DOHH2 (cell line): ENCODE results near the gene ARF1.

ENCODE experiments used
- H3F3A ChIP-seq: fragments of 200-600 bp; sonication (generic), shearing (Covaris generic); 2 replicates; pipeline ENCODE4 v1.6.0; 2016; ENCODE audit warnings: antibody characterized with exemption, mild to moderate bottlenecking; ENCODE audit not compliant: control insufficient read depth, insufficient read depth
- H3K27ac ChIP-seq: fragments of 200-600 bp; sonication (generic); 2 replicates; pipeline ENCODE4 v1.5.1; 2014; ENCODE audit warnings: low read depth, mild to moderate bottlenecking, low read length, moderate library complexity
- H3K27me3 ChIP-seq: fragments of 200-600 bp; sonication (generic); 2 replicates; pipeline ENCODE4 v1.6.1; 2014; ENCODE audit warnings: mild to moderate bottlenecking, low read length, mixed read lengths; ENCODE audit not compliant: control insufficient read depth
- H3K36me3 ChIP-seq: fragments of 200-600 bp; sonication (generic); 2 replicates; pipeline ENCODE4 v1.6.1; 2014; ENCODE audit warnings: mild to moderate bottlenecking, low read length, moderate library complexity, mixed read lengths; ENCODE audit not compliant: control insufficient read depth
- H3K4me1 ChIP-seq: fragments of 200-600 bp; sonication (generic); 2 replicates; pipeline ENCODE4 v1.6.1; 2014; ENCODE audit warnings: mild to moderate bottlenecking, low read length, mixed read lengths; ENCODE audit not compliant: control insufficient read depth
- H3K4me2 ChIP-seq: fragments of 200-600 bp; sonication (generic); 2 replicates; pipeline ENCODE4 v1.6.0; 2014; ENCODE audit warnings: mild to moderate bottlenecking, low read length, moderate library complexity
- H3K4me3 ChIP-seq: fragments of 200-600 bp; sonication (generic); 2 replicates; pipeline ENCODE4 v1.5.1; 2014; ENCODE audit warnings: mild to moderate bottlenecking, low read length, mixed read lengths
- H3K79me2 ChIP-seq: fragments of 200-600 bp; sonication (generic); 2 replicates; pipeline ENCODE4 v1.6.1; 2014; ENCODE audit warnings: mild to moderate bottlenecking, low read length, mixed read lengths; ENCODE audit not compliant: control insufficient read depth
- H3K9me2 ChIP-seq: fragments of 200-600 bp; sonication (generic); replicated peaks from 2 replicates; pipeline ENCODE4 v1.6.1; 2014; ENCODE audit warnings: mild to moderate bottlenecking, low read length, mixed read lengths; ENCODE audit not compliant: control insufficient read depth
- H3K9me3 ChIP-seq: fragments of 200-600 bp; sonication (generic); 2 replicates; pipeline ENCODE4 v1.6.1; 2014; ENCODE audit warnings: antibody characterized with exemption, low read length, mixed read lengths; ENCODE audit not compliant: control insufficient read depth, insufficient read depth
- H4K20me1 ChIP-seq: fragments of 200-600 bp; sonication (generic); 2 replicates; pipeline ENCODE4 v1.6.0; 2014; ENCODE audit warnings: low read depth, mild to moderate bottlenecking, antibody characterized with exemption, low read length, moderate library complexity; ENCODE audit not compliant: control insufficient read depth, insufficient read depth
- CTCF ChIP-seq: fragments of 200-600 bp; sonication (generic); IDR thresholded peaks from one replicate; pipeline ENCODE4 v1.5.1; 2014; ENCODE audit warnings: antibody characterized with exemption, mild to moderate bottlenecking, low read depth, low read length; ENCODE audit not compliant: poor library complexity, severe bottlenecking
- EZH2phosphoT487 ChIP-seq: fragments of 200-600 bp; sonication (generic); IDR thresholded peaks from 2 replicates; pipeline ENCODE4 v1.6.1; 2017; ENCODE audit warnings: borderline replicate concordance, mild to moderate bottlenecking, antibody characterized with exemption, low read length, moderate library complexity, mixed read lengths

Gene ARF1

GRCh38 chr1:228070851-228071250, 11.7 kb upstream of the ARF1 start:
- 0 out of 2 replicates have a peak, but pooled peaks cover 3% of the 10 kb centered on the region for H3K4me1 ChIP-seq
- H3F3A ChIP-seq: no peaks in the 10 kb centered on the region; the same call in 1 of the 2 replicates
- H4K20me1 ChIP-seq: peaks cover 12% of the 10 kb centered on the region; the same call in 1 of the 2 replicates
- no peaks in the 10 kb centered on the region for H3K9me3 ChIP-seq
- H3K79me2 ChIP-seq: no peaks in the 10 kb centered on the region
- H3K27ac ChIP-seq: no peak overlapping the region
- no peaks in the 10 kb centered on the region for H3K9me2 ChIP-seq
- no peaks in the 10 kb centered on the region for H3K36me3 ChIP-seq
- H3K4me2 ChIP-seq: no peak overlapping the region
- no peak overlapping the region for H3K4me3 ChIP-seq
- TF ChIP-seq EZH2phosphoT487: no peak
- TF ChIP-seq CTCF: no peak
- H3K27me3 ChIP-seq: peaks cover 7% of the 10 kb centered on the region; the same call in 1 of the 2 replicates

GRCh38 chr1:228071839-228072657, 10.5 kb upstream of the ARF1 start:
- no peaks in the 10 kb centered on the region; the same call in 1 of the 2 replicates for H3F3A ChIP-seq
- no peaks in the 10 kb centered on the region for H3K9me3 ChIP-seq
- 0 out of 2 replicates have a peak, but pooled peaks cover 3% of the 10 kb centered on the region for H3K4me1 ChIP-seq
- no peak overlapping the region for H3K27ac ChIP-seq
- no peak overlapping the region for H3K4me3 ChIP-seq
- no peak for TF ChIP-seq CTCF
- TF ChIP-seq EZH2phosphoT487: no peak
- H3K4me2 ChIP-seq: no peak overlapping the region
- peaks cover 12% of the 10 kb centered on the region; the same call in 1 of the 2 replicates for H4K20me1 ChIP-seq
- H3K27me3 ChIP-seq: peaks cover 7% of the 10 kb centered on the region; the same call in 1 of the 2 replicates
- no peaks in the 10 kb centered on the region for H3K9me2 ChIP-seq
- no peaks in the 10 kb centered on the region for H3K36me3 ChIP-seq
- no peaks in the 10 kb centered on the region for H3K79me2 ChIP-seq

- Histone ChIP-seq H3K79me2 (no peaks in the 10 kb centered on the region), H3K9me3 (no peaks in the 10 kb centered on the region), H4K20me1 (peaks cover 12% of the 10 kb centered on the region; the same call in 1 of the 2 replicates), H3K4me2 (no peak overlapping the region), H3F3A (no peaks in the 10 kb centered on the region; the same call in 1 of the 2 replicates), H3K9me2 (no peaks in the 10 kb centered on the region), H3K4me1 (0 out of 2 replicates have a peak, but pooled peaks cover 3% of the 10 kb centered on the region), H3K27ac (no peak overlapping the region), H3K4me3 (no peak overlapping the region), H3K27me3 (peaks cover 7% of the 10 kb centered on the region; the same call in 1 of the 2 replicates), H3K36me3 (no peaks in the 10 kb centered on the region)
- TF ChIP-seq EZH2phosphoT487 (no peak), CTCF (no peak)
Observed at GRCh38 chr1:228072658-228073043, 9.9 kb upstream of the ARF1 start.
